Fibroblast of the conjunctiva (primary cell): ENCODE measurements around the gene CHEK1.
"Not testable (repeated sequence)": the region's sequence is repeated elsewhere in the genome, so short reads cannot be mapped to it uniquely, and the experiment has no call there.

Source experiments
- DNase-seq: peaks from one replicate; pipeline ENCODE4 v3.0.0-alpha.2; 2010; ENCODE audit warnings: low read depth

The CHEK1 gene

DNA sequence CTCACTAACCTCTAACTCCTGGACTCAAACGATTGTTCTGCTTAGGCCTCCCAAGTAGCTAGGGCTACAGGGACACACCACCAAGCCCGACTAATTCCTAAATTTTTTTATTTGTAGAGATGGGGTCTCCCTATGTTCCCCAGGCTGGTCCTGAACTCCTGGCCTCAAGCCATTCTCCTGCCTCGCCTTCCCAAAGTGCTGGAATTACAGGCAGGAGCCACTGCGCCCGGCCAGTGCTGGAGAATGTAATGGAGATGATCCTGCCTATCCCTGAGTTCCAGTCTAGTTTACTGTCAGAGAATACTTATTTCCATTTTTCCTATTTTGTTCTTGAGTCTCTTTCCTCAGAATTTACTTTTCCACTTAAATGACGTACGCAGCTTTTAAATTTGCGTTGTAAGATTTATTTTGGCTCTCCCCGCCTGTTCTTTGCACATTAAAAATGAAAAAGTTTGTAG is at the start of gene CHEK1:
Gene CHEK1 (plus strand): TSS at position 408 of the 458 bp plus-strand sequence. CDS start 1,606 bp downstream, outside the sequence.
- no peak for DNase-seq

DNA sequence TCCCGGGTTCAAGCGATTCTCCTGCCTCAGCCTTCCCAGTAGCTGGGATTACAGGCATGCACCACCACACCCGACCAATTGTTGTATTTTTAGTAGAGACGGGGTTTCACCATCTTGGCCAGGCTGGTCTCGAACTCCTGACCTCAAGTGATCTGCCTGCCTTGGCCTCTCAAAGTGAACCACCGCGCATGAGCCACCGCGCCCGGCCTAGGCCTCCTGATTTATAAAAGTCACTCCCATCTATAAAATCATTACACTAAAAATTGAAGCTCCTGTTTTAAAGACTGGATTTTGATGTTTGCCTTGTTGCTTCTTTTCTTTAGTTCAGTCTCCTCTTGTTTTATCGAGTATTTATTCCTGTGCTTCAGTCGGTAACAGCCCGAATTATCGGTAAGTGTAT is 47.8 kb upstream of the CHEK1 start:
- DNase-seq = not testable (repeated sequence)

DNA sequence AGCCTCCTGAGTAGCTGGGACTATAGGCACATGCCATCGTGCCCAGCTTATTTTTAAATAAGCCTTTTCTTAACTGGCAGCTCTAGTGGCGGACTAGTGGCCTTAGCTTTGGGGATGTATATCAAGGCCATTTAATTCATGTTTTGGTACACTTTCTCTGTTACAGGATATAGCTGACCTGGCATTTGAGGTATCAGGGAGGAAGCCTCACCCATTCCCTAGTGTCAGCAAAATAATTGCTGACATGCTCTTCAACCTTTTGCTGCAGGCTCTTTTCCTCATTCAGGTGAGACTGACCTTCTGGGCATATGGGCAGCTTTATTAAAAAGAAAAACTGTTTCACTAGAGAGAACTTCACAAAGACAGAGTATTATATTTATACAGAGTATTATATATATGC is 46.2 kb upstream of the CHEK1 start:
- no peak for DNase-seq

DNA sequence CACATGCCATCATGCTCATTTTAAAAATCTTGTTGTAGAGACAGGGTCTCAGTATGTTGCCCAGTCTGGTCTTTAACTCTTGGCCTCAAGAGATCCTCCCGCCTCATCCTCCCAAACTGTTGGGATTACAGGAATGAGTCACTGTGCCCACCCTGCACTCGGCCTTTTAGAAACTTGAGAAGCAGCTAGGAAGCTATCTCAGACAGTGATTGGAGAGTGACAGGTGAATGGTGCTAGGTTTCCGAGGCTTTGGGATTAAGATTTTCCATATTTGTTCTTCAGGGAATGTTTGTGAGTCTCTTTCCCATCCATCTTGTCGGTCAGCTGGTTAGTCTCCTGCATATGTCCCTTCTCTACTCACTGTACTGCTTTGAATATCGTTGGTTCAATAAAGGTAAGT is 45.2 kb upstream of the CHEK1 start:
- no peak for DNase-seq

DNA sequence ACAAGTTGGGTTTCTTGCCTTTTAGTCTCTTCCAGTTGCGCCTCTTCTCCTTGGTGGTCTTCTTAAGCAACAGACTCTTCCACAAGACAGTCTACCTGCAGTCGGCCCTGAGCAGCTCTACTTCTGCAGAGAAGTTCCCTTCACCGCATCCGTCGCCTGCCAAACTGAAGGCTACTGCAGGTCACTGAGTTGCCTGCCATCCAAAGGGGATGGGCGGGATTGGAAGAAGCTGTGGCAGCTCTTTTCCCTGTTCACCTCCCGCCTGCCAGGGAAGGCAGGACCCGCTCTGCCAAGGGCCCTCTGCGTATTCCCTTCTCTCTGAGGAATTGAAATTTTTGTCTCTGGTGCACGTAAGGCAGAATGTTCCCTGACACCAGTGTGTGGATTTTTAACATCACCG is 41.5 kb upstream of the CHEK1 start:
- DNase-seq = no peak

DNA sequence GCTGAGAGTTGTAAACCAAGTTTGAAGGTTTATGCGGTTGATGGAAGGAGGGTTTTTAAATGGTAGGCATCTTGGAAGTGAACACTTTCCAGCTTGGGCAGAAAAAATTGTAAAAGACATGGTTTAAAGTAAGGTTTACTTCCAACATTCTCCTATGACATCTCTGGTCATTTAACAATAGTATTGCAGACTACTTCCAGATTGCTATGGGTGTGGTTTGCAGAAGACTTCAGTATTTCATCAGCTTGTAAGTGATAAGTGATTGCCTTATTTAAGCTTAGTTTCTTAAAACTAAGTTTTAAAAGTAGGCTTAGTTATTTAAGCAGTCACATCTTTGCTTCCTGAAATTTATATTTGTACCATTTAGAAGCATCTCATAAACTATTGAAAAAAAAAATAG is 39.5 kb upstream of the CHEK1 start:
- no peak for DNase-seq

DNA sequence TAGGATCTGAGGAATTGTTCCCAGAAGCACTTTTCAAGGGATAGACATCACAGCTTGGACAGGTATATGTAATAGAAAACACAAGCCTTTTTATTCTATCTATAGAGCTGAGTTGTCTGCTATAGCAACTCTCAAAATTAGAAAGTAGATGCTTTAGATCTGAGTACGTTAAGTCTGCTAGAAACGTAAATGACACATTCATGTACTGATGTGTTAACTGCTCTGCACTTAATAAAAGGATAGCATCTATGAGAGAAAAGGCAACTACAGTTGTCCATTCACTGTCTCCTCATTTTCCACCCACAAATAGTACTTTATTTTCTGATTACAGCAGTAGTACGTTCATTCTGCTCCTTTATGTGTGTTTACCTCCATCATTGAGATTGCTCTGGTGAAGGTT is 38.3 kb upstream of the CHEK1 start:
- no peak for DNase-seq

DNA sequence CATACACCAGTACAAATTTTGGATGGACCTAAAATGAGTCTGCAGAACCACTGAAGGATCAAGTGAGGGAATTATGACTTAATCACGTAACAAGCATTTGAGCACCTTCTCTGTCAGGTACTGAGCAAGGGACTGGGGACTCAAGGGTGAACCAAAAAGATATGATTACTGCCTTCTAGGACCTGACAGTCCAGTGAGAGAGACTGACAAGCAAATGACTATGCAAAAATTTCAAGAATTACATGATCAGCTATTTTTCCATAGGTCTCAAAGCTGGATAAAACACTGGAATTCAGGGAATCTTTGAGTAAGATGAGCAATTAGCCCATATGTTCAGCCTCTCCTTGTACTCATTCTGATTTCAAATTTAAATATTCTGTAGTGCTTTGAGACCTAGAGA is 37.5 kb upstream of the CHEK1 start:
- DNase-seq = no peak

DNA sequence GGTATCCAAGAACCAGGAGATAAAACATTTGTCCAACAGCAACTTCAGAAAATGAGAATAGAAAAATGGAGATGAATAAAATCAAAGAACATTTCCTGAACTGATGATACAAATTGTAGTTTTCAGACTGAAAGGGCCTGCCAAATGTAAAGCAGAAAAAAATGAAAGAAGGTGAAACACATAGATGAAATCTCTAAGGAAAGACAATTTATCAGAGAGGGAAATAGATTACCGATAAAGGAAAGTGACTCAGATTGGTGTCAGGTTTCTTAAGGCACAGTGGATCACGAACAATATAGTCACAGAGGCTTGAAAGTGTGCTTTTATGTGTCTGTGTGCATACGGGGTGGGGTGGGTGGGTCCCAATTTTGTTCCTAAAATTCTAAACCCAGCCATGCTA is 36.5 kb upstream of the CHEK1 start:
- no peak for DNase-seq

DNA sequence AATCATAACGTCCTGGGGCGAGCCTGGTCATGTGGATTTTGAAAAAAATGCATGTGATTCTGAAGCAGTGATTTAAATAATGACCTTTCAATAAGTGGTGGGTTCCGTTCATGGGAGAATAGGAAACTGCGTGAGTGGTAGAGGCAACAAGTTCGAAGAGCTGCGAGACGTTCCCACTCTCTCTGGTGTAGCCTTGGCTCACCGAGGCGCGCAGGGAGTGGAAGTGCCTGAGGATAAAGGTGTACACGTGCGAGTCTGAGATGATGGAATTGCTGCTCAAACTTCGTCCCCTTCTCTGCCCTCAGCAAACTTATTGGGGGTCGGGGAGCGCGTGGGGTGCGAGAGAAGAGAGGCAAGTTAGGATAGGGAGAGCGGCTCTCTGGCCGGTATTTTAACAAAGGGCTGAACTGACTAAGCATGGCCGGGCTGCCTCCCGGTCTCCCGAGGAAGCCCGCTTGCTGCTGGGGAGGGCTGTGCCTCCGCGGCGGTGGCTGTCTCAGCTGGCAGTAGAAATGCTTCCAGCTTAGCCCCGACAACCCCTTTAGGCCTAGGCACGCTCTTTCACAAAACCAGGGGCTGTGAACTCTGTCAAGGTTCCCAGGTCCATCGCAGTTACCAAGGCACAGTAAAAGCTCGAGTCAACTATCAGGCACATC is 33.2 kb upstream of the CHEK1 start:
- no peak for DNase-seq

DNA sequence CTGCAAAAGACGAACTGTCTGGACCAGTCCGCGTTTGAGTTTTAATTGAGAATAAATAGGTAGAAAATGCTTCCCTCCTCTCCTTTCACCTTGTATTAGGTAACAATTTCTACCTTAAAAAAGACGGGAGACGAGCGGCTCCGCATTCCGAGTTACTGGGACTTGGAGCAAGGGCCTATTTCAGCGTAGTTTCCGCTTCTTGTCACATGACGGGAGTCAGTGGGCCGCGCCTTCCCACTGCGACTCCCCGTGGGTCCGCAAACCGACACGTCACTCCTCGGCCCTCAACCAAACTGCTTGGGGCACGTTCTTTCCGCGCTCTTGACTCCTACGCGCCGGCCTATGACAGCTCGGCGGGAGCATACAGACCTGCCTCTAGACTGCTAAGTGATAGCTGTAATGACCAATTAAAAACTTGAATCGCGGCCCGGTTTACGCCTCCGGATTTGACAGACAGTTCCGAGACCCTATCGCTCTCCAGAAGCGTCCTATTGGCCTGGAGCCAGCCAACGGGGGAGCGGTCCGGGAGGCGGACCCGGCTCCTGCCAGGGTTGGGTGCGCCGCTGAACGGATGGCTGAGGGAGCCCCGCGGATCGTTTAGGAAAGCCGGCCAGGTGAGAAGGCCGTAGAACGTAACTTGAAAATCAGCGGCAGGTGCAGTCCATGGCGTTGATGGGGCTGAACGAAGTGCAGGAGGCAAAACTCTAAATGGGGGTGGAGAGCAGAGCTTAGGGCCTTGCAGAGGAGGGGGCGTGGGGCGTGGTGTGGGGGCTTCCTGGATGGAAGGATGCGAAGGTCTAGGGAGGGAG is 32.5 kb upstream of the CHEK1 start, which contains the start of gene STT3A:
Gene STT3A (plus strand): TSS at position 548 of the 809 bp plus-strand sequence. CDS start 3,064 bp downstream, outside the sequence.
- DNase-seq = peak; percentile 100

DNA sequence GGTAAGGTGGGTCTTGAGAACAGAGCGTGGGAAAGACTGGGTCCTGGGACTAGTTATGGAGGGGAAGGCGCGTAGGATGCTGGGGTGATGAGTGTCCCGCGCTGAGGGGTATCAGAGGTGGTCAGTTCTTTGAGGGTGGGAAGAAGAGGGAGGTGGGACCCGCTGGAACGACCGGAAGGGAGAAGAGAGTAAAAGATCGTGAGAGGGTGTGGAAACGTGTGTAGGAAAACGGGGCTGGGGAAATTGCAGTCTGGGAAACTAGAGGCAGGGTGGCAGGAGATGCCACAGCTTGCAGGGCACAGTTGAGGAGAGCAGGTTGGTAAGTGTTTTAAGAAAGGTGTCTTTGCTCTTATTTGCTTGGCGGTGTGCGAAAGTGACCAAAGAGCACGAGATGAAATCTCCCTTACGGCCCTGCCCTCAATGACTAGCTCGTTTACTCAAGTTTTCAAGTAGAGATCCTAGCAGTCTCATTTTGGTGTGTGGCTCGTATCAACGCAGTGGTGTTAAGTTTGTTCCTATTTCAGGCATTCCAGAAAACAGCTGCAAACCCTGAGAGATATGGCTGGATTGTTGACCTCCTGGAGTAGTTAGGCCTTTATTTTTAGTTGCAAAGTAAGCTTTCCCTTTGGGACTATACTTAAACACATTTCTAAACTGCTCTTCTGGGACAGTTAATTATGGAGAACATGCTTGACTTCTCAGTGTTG is 31.7 kb upstream of the CHEK1 start:
- DNase-seq = no peak

DNA sequence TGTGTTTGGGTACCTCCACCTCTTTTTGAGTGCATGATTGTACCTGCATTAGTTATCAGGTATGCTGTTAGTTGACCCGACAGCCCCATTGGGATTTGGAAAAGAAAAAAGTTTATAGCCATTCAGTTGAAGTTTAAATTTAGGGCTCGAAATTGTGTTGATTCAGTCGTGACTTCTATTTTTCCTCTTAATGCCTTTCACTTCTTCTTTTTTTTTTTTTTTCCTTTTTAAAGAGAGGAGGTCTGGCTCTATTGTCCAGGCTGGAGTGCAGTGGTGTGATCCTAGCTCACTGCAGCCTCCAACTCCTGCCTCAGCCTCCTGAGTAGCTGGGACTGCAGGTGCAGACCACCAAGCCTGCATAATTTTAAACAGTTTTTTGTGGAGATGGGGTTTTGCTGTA is 30.0 kb upstream of the CHEK1 start:
- DNase-seq = no peak

DNA sequence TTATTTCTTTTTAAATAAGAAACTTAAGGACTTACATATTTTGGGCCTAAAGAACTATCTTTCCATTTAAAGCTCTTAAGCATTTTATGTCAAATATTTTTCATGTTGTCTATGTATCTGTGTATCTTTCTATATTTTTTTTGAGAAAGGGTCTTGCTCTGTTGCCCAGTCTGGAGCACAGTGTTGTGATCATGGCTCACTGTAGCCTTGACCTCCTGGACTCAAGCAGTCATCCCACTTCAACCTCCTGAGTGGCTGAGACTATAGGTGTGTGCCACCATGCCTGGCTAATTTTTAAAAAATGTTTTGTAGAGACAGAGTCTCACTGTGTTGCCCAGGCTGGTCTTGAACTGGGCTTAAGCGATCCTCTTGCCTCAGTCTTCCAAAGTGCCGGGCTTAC is 24.3 kb upstream of the CHEK1 start:
- no peak for DNase-seq

DNA sequence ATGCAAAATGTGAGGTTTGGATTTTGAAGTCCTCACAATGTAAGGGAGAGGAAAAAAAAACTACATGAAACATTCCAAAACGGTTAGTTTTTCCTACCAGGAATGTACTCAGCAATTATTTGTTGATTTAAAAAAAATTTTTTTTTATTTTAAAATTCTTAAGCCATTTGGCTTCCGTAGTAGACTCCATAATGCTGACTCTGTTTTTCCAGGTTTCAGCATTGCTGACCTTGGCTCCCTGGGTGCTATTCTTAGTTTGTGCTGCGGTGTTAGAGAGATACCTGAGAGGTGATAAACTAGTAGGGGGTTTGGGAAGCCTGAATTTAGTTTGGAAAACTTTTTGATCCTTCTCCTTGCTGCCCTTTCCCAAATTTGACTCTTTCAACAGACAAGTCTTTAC is 21.8 kb upstream of the CHEK1 start:
- no peak for DNase-seq

DNA sequence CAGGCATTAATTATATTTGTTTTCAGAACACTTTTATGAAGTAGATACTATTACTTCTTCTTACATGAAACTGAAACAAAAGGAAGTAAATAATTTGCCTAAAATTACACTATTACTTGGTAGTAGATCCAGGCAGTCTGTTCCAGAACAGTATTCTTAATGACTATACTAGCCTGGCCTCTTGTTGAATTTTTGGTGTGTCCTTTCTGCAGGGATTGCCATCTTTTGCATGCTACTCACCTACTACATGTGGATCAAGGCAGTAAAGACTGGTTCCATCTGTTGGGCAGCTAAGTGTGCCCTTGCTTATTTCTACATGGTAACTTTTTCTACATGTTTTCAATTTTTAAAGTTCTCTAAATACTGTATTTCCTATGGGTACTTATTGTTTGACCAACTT is 19.5 kb upstream of the CHEK1 start:
- DNase-seq = no peak

DNA sequence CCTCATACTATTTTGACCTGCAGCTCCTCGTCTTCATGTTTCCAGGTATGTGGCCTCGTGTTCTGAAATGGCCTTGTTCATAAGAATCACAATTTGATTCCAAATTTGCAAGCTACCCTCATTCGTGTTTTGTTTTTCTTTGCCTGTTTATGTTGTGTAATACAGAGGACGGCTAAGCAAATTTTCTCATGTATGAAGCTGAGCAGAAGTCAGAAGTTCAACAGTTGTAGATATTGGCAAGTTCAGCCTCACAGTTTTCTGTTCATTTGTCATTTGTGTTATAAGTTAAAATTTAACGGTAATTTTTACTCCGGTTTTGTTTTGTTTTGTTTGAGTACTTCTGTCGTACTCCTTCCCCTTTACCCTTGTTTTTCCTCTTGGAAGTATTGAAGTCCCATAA is 15.4 kb upstream of the CHEK1 start:
- DNase-seq = no peak

DNA sequence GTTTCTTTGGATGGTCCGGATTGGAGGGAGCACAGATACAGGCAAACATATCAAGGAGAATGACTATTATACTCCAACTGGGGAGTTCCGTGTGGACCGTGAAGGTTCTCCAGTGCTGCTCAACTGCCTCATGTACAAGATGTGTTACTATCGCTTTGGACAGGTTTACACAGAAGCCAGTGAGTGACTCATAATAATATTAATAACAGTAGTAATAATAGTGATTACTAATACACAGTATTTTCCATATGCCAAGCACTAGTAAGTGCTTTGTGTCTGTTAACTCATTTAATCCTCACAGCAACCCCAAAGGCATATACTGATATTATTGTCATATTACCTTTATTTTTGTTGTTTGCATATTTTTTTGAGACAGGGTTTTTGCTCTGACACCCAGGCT is 6.6 kb upstream of the CHEK1 start:
- no peak for DNase-seq

DNA sequence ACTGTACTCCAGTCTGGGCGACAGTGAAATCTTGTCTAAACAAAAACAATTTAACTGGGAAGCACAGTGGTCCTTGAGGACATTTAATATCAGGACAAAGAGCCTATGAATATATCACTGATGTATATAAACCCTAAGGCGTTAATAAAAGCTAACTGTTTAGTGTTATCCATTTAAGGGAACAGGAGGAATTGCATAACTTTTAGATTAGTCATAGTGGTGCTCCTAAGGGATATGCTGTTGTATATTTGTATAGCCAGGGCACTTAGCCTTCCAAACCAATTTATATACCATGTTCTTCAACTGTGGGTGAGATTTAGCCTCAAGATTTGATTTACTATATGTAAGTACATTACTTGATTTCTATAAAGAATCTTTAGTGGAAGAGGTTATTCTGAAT is 3.0 kb upstream of the CHEK1 start:
- DNase-seq = peak; percentile 13

DNA sequence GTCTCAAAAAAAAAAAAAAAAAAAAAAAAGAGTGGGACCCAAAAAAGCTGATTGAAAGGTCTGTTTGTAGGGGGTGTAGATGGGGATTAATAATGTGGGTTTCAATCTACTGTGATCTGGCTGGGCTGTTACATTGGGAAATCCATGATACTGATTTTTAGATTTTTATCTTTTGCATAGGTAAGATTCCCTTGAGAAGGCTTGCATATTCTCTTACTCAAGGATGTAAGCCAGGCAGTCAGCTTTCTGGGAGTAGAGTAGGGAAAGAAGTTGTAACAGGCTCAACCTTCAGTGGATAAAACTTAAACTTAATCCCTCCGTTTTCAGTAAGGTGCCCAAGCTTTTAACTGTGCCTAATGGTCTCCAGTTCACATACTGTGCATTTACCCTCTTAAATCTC is 1.9 kb upstream of the CHEK1 start:
- DNase-seq = no peak

DNA sequence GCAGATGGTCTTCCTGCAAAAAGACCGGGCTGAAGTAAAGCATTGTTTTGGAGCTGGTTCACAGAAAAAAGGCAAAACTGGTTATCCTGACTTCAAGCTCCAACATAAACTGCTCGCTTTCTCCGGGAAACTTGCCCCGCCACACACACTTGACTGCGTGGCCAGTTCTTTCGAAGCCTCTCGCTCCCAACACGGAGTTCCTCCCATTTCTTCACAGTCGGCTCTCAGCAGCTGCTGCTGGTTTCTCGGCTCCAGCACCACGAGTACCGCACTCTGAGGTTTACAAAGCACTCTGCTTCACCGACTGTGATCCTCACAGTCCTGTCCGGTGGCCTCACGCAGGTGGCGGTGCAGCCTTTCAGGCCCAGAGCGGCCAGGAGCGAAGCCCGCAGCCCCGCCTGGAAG is 264 bp downstream of the CHEK1 start:
- DNase-seq = no peak

DNA sequence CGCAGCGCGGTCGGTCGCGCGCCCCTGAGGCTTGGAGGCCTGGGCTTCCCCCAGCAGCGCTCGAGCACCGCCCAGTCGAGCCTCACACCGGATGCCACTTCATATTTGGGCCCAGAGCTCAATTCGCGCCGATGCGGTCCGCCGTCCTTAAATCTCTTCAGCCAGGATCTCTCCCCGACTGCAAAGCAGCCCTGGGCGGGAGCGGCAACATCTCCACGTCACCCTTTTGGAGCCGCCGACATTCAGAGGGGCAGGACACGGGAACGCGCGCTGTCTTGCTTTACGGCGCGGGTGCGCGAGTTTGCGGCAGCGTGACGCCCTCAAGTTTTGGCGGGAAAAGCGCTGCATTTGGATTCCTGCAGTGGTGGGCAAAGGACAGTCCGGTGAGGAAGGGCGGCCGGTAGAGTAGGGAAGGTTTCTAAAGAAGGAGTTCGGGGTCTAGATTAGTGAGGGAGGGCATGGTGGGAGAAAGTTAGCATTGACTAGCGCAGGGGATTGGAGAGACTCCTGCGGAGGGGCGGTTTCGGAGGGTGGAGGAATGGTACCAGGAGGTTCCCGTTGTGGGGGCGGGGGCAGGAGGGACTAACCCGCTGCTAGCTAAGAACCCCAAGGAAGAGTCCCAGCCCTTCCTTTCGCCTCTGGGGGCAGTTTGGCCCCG is 796 bp downstream of the CHEK1 start:
- DNase-seq = peak; percentile 85
